Stimulated activated CD8-positive, alpha-beta memory T cell treated with anti-CD3 and anti-CD28 coated beads, Interleukin-7, amount 100 ng/mL, for 24 hours (primary cell): ENCODE measurements around the gene LRIT3.
"Not testable (repeated sequence)": the region's sequence is repeated elsewhere in the genome, so short reads cannot be mapped to it uniquely, and the experiment has no call there.

Experiments
- DNase-seq: peaks from one replicate; pipeline ENCODE4 v3.0.0-alpha.2; 2020; ENCODE audit warnings: low read depth

Gene LRIT3

DNA sequence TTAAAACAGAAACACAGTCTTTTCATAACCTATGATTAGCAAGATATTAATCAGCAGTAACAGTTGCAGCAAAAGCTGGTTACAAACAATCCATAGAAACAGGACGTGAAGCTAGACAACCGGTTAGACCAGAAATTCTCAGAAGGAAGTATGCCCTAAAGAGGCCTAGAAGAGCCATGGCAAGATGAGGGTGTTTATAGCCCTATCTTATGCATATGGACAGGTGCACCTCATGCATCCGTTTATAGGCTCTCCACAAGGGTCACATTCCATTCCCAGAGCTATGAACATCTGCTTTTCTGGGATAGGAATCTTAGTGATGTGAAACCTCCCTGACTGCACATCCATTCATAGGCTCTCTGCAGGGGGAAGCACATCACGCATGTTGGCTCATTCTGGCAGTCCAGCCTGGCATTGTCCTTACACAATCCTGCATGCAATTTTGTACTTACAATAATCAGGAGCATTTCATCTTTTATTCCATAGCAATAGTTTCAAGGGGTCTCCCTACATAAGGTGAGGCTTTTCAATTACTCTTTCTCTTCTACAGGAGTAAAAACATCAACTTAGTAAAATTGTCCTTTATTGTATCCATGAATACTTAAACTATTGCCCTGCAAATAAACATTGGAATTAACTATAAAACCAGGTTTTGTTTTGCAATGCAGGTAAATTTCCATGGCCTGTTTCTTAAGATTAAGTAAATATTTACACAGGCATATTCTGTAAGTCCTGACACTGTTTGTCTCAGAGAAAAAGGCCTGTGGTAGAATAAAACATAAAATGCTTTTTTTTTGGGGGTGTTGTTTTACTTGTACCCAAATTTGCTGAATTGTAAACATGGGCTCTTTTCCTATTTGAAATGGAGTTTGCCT, 11.8 kb downstream of the LRIT3 start:
- DNase-seq = not testable (repeated sequence)

DNA sequence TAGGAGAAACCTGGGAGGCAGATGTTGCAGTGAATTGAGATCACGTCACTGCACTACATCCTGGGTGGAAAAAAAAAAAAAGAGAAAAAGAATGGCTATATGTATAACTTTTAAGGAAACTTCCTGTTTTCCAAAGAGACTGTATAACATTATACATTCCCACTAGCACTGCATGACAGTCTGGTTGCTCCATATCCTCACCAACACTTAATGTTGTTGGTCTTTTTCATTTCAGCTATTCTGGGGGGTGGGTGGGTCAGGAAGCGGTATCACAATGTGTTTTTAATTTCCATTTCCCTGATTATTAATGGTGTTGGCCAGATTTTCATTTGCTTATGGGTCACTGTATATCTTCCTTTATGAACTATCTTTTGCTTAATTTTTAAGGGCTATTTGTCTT, 13.4 kb downstream of the LRIT3 start:
- no peak for DNase-seq

GRCh38 chr4:109861916-109862511, 14.1 kb downstream of the LRIT3 start:
- no peak for DNase-seq

GRCh38 chr4:109864134-109864533, 16.2 kb downstream of the LRIT3 start:
- DNase-seq = no peak

- DNase-seq = no peak
These were observed 22.2 kb downstream of the LRIT3 start for GRCh38 chr4:109870061-109870460.

- DNase-seq = no peak
These were observed 24.2 kb downstream of the LRIT3 start for GRCh38 chr4:109872065-109872464.

- DNase-seq = no peak
These were observed 25.2 kb downstream of the LRIT3 start for GRCh38 chr4:109872950-109873656.

GRCh38 chr4:109873791-109874514, 26.0 kb downstream of the LRIT3 start:
- DNase-seq = no peak

DNA sequence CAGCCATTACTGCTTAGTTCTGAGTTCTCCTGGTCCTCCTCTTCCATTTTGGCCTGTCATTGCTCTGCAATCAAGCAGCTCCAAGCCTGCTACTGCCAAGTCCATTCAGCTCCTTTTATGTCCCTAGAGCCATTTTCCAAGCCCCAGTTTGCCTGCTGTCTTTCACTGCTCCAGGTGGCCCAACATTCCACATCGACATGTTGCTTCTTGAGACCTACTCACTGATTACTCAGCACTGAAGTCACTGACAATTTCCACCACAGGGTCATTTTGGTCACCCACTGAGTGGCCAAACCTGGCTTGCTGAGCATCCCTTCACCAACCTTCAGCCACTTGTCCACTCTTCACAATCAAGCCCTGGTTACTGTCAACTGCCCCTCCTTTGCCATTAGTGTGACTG, 27.2 kb downstream of the LRIT3 start:
- DNase-seq = no peak

DNA sequence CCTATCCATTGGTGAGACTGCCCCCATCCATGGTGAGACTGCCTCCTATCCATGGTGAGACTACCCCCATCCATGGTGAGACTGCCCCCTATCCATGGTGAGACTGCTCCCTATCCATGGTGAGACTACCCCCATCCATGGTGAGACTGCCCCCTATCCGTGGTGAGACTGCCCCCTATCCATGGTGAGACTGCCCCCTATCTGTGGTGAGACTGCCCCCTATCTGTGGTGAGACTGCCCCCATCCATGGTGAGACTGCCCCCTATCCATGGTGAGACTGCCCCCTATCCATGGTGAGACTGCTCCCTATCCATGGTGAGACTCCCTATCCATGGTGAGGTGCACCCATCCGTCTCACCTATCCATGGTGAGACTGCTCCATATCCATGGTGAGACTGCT, 27.6 kb downstream of the LRIT3 start:
- DNase-seq = not testable (repeated sequence)

DNA sequence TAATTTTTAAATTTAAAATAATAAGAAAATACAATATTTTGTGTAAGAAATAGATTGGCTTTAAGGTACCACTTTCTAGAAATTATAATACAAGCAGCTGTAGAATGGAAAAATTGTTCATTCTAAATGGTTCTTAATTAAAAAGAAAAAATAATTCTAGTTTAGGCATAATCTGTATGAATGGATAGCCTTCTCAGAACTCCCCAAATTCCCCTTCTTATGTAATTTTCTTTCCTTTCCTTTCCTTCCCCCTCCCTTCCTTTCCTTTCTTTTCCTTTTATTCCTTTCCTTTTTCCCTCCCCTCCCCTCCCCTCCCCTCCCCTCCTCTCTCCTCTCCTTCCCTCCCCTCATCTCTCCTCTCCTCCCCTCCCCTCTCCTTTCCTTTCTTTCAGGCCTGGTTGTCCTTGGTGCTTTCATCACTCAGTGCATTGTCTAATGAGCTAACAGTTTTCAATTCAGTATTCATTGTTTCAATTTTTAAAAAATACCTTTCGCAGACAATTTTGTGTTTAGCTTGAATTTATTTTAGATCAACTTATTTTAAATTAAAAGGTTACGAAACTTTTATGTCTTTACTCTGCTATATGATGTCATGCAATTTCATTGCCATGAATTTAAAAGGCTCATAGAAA, 28.8 kb downstream of the LRIT3 start:
- DNase-seq = no peak

GRCh38 chr4:109877400-109877799, 29.5 kb downstream of the LRIT3 start:
- DNase-seq = no peak

DNA sequence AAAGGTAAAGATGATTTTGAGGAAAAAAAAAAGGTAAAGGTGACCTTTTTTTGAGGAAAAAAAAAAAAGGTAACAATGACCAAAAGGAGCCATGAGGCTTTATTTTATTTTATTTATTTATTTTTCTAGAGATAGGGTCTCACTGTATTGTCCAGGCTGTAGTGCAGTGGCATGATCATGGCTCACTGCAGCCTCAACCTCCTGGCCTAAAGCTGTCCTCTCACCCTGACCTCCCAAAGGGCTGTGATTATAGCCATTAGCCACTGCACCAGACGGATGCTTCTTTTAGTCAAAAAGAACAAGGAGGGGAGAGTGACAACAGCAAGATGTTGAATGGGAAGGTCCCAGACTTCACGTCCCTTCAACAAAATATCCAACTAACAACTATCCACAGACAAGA, 30.4 kb downstream of the LRIT3 start:
- no peak for DNase-seq

GRCh38 chr4:109879081-109879480, 31.2 kb downstream of the LRIT3 start:
- no peak for DNase-seq

GRCh38 chr4:109879636-109880314, 31.9 kb downstream of the LRIT3 start:
- no peak for DNase-seq

GRCh38 chr4:109886303-109886702, 38.4 kb downstream of the LRIT3 start:
- no peak for DNase-seq

- no peak for DNase-seq
These were observed 39.2 kb downstream of the LRIT3 start for GRCh38 chr4:109887071-109887470.

GRCh38 chr4:109890076-109890475, 42.2 kb downstream of the LRIT3 start:
- no peak for DNase-seq

DNA sequence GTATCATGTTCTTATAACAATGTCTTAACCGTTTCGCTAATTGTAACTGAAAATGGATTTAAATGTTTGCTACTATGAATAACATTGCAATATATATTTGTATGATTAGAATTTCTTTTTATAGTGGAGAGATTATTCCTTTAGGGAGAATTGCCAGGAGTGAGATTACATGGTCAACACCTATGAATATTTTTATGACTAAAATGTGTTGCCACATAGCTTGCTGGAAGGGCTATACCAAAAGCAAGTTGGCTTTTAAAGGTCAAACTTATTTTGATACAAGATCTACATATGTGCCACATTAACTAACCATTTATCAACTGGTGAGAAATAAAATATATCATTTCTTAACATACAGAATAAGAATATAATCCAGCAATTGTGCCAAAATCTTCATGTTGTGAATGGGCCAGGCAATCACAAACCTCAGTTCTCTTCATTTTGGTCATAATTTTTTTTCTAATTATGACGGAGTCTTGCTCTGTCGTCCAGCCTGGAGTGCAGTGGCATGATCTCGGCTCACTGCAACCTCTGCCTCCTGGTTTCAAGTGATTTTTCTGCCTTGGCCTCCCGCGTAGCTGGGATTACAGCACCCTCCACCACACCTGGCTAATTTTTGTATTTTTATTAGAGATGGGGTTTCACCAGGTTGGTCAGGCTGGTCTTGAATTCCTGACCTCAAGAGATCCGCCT, 54.8 kb downstream of the LRIT3 start:
- no peak for DNase-seq

DNA sequence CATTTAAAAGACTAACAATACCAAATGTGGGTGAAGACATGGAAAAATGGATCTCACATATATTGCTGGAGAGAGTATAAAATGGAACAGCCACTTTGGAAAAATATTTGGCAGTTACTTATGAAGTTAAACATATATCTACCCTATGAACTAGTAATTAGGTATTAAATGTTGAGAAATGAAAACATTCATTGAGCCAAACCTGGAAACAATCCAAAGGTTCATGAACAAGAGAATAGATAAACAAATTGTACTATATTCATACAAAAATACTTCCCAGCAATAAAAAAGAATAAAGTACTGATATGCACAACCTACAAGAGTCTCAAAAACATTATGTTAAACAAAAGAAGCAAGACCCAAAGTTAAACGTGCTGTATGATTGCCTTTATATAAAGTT, 60.8 kb downstream of the LRIT3 start:
- no peak for DNase-seq

DNA sequence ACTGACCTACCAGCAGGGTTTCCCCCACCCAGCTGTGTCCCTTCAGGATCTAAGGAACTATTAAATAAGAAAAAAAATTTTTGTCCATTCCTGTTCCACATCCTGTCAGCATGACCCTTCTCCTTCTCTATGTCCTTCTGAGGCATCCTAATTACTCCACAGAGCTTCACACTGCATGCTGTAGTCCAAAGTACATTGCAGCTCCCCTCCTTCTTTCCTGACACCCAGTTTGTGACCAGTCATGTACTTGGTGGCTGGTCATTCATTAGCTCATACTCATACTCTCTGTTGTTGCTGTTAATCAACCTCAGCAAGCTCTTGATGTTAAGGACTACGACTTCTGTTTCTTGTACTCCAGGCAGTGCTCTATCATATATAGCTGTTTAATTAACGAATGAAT, 62.3 kb downstream of the LRIT3 start:
- no peak for DNase-seq
